OCI-LY1 (cell line): ENCODE data around the gene BMP8B.

Experiments used
- CTCF ChIP-seq: fragments of 200-600 bp; sonication (generic), shearing (Covaris generic); IDR thresholded peaks from 2 replicates; pipeline ENCODE4 v1.5.1; 2017; ENCODE audit warnings: mild to moderate bottlenecking, antibody characterized with exemption, low read length, moderate library complexity, mixed read lengths
- EZH2 ChIP-seq: fragments of 200-600 bp; sonication (generic), shearing (Covaris generic); IDR thresholded peaks from 2 replicates; pipeline ENCODE4 v1.8.0; 2017; ENCODE audit warnings: borderline replicate concordance, mixed run types, mild to moderate bottlenecking, antibody characterized with exemption, low read length, moderate library complexity, mixed read lengths

- TF ChIP-seq CTCF = no peak
- TF ChIP-seq EZH2 = no peak
Measured at GRCh38 chr1:39789571-39790110, 976 bp upstream of the BMP8B start.
